OCI-M2 (cell line): ENCODE data around the gene CDK2AP2.
"Not testable (repeated sequence)": the region's sequence is repeated elsewhere in the genome, so short reads cannot be mapped to it uniquely, and the experiment has no call there.

Experiments used
- DNase-seq: peaks from one replicate; lab custom pipeline; 2025; ENCODE audit not compliant: unreplicated experiment; lab: John Stamatoyannopoulos, UW

CDK2AP2 gene

DNA sequence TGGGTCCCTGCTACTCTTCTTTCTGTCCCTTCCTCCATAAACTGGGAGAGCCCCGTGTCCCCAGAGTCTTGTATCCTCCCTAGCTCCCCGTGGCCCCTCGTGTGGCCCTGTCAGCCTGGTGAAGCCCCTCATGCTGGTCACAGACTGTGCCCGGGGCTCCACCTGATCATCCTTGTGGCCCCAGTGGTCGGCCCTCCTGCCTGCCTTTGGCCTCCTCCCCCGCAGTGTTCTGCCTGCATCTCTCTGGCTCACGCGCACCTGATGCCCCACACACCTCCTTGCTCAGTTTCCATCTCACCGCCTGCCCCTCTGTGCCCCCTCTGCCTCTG is 16.5 kb upstream of the CDK2AP2 start:
- no peak for DNase-seq

DNA sequence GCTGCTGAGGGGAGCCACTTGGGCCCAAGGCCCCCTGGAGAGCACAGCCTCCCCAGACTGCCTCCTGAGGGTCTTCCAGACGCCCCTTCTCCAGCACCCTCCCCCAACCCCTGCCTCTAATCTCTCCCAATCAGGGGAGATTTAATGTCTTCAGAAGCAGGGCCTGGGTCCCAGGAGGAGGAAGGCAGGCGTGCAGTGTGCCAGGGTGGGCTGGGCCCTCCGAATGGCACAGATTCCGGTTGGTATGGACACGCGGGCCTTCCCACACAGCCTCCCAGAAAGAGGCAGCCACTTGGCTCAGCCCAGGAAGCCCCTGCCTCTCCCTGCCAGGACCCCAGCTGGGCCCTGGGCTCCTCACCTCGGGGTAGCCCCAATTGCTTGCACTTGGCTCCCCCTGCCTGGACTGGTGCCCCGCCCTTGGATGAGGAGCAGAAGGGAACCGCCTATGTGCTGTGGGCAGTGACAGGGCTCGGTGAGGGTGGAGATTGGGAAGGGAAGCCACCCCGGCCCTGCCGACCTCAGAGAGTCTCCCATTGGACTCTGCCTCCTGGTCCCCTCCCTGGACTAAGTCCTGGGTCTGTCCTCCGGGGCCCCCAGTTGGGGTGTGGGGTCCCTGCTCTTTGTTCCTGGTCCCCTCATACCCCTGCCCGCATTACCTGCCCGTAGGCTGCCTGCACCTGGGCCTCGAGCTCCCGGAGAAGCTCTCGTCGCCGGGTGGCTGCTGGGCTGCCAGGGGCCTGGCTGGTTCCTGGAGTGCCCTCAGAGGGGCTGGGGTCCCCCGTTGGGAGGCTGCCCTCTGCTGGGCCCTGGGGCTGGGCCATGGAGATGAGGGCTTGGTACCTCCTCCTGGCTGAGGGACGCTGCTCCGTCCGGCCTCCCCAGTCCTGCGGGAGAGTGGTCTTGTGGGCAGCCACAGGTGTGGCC is 15.9 kb upstream of the CDK2AP2 start:
- DNase-seq, result no peak

DNA sequence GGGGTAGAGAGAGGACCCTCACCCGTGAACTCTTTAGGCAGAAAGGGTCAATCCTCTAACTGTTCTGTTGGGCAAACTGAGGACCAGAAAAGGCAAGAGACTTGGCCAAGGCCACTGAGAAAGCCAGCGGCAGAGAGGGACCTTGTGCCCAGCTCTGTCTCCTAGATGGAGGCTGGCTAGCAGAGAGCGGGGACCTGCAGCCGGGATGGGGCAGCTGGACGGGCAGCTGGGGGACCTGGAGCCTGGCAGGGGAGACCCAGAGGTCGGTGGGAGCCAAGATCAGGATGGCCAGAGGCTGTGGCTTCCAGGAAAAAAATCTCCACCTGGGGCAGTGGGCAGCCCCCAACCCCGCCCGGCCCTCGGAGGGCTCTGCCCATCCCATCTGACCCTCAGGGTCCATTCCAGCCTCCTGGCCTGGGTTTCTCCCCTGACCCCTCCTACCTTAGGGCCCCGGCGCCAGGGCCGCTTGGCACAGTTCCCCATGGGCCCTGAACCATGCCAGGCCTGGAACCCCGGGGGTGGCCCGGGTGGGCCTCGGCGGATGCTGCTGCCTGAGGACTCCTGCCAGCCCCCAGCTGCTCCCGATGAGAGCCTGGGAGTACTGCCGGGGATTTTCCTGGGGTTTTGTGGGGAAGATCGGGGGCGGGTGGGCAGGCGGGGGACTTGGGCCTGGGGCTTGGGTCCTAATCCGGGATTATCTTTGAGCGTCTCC is 15.0 kb upstream of the CDK2AP2 start, which contains the start of gene CABP2:
TSS of gene CABP2 (minus strand) at position 603 of the 712 bp plus-strand sequence. CDS start at position 483, 120 bp downstream.
- no peak for DNase-seq

DNA sequence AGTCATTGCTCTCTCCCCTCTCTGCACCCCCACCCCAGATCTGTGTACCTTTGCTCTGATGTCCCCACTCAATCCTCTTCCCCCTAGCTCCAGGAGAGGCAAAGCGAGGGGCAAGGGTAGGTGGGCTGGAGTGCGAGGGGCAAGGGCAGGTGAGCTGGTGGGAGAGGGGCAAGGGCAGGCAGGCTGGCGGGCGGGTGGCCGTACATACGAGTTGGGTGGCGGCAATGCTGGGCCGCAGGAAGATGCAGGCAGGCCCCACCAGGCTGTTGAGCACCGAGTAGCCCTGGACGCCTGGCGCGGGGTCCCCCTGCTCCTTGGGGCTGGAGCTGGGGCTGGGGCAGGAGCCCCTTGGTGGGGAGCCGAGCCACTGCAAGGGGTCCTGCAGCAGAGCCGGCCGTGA is 14.4 kb upstream of the CDK2AP2 start:
- no peak for DNase-seq

DNA sequence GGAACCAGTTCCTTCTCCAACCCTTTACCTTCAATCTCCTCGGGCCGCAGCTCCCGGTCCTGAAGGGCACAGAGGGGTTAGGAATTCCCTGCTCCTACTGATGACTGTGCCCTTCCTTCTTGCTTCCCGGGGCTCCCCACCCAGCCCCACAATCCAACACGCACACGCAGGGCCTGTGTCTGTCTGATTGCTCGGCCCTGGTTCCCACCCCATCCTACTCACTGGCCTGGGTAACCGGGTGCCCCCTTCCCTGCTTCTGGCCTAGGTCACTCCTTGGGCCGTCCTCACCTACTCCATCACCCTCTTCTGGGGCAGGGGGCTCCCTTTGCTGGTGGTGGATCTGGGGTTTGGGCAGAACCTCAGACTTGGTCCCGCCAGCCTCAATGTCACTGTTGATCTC is 14.0 kb upstream of the CDK2AP2 start:
- DNase-seq, result no peak

DNA sequence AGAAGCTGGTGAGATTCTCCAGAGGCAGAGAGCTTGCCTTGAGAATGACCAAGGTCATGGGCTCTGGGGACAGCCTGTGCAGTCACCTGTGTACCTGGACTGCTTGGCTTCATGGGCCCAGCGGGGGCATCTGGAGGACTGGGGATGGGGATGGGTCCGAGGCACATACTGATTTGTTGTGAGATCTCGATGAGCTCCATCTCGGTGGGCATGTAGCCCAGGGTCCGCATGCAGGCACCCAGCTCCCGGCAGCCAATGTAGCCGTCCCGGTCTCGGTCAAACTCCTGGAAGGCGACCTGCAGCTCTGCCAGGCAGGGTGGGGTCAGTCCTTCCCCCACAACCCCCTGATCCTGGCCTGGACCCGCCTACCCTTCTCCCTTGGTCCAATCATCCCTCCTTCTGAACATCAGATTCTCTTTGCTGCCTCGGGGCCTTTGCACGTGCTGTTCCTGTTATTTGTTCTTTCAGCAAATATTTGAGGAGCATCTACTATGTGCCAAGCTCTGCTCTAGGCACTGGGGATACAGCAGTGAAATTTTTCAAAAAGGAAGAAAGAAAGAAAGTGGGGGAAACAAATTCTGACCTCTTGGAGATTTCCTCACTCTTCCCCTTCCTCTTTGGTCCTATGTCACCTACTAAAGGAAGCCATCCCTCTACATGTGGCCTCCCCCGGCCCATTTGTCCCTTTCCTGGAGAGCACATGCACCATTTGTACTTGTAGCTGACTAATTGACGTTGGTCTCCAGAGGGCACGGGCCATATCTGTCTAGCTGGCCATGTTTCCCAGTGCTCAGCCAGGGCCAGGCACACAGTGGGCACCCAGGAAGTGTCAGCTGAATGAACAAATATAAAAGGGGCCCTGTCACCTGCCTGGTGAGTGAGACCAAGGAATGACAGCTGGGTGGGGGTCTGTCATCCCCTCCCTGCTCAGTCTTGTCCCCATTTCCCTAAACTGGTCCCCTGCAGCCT is 13.2 kb upstream of the CDK2AP2 start:
- no peak for DNase-seq

DNA sequence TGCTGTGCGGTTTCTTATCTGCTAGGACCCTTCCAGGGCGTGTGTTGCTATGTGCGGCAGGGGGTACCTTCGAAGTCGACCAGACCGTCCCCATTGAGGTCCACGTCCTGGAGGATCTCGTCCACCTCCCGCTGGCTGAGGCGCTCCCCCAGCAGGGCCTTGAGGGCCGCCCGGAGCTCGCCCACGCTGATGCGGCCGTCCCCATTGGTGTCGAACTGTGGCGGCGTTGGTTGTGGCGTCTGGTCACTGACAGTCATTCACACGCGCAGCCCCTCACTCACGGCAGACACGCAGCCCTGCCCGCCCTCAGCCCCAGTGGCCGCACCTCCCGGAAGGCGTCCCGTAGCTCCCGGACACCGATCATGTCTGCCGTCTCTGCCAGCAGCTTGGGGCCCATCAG is 11.8 kb upstream of the CDK2AP2 start:
- no peak for DNase-seq

DNA sequence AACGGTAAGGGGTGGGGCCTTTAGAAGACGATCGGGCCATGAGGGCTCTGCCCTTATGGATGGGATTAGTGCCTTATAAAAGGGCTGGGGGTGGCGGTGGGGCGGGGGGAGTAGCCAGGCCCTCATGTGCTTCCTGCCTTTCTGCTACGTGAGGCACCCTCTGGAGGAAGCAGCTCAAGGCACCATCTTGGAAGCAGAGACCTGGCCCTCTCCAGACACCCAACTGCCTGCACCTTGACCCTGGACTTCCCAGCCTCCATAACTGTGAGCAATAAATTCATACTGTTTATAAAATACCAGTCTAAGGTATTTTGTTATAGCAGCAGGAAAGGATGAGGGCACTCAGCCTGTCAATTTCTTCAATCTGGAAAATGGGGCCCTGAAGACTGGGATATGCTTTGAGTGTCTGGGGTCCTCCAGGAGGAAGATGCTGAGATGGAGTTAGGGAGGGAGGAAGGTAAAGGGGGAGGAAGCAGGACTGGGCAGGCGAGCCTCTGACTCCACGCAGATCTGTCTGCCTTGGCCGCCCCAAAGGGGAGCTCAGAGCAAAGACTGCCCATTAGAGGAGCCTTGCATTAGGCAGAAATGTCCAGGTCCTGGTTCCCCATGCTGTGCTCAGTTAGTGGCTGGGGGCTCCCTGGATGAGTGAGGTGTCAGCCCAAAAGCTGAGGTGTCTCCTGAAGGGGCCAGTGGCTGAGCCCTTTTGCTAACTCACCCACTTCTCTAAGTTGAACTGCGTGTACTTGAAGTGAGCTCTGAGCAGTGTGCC is 10.0 kb upstream of the CDK2AP2 start:
- no peak for DNase-seq

DNA sequence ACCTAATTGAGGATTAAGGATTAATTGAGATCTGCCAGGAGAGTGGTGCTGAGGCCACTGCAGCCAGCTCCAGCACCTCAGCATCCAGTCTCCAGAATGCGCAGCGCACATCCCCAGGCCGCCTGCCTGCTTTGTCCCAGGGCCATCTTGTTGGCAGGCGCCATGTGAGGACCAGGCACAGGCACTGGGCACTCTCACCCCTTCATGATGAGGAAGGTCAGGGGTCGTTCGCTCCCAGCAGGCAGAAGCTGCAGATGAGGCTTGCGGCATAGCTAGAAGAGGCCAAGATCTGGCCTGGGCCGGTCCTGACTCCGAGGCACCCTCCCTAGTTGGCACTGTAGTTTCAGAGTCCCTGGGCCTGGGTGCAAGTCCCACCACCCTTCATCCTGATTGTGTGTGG is 8.8 kb upstream of the CDK2AP2 start:
- DNase-seq, result no peak

DNA sequence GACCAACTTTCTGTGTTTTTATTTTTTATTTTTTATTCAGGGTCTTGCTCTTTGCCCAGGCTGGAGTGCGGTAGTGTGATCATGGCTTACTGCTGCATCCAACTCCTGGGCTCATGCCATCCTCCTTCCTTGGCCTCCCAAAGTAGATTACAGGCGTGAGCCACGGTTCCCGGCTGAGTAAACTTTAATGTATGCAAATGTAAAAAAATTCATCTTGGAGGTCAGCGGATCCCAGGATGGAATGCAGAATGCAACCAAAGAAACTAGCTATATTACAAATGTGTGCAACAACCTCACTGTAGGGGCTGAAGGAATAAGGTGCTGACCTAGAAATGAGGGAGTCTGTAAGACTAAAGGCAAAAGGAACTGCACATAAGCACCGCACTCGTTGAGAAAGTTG is 6.2 kb upstream of the CDK2AP2 start:
- no peak for DNase-seq

DNA sequence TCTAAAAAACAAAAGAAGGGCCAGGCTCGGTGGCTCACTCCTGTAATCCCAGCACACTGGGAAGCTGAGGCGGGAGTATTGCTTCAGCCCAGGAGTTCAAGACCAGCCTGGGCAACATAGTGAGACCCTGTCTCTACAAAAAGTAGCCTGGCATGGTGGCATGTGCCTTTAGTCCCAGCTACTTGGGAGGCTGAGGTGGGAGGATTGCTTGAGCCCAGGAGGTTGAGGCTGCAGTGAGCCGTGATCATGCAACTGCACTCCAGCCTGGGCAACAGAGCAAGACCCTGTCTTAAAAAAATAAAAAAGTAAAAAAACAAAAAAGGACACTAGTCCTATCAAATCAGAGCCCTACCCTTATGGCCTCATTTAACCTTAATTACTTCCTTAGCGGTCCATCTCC is 3.6 kb upstream of the CDK2AP2 start:
- not testable (repeated sequence) for DNase-seq

DNA sequence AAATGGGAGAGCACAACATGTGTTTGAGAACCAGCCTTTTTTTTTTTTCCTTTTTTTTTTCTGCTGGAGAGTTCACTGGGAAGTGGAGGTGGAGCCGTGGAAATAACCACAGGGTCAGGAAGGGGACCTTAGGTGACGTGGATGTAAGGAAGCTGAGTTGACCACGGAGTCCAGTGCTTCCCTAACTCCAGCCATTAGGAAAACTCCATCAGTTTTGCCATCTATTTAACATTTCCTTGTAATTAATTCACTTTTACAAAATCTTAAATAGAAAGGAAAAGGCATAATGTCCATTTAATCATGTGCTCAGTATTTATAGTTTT is 2.0 kb upstream of the CDK2AP2 start:
- no peak for DNase-seq

DNA sequence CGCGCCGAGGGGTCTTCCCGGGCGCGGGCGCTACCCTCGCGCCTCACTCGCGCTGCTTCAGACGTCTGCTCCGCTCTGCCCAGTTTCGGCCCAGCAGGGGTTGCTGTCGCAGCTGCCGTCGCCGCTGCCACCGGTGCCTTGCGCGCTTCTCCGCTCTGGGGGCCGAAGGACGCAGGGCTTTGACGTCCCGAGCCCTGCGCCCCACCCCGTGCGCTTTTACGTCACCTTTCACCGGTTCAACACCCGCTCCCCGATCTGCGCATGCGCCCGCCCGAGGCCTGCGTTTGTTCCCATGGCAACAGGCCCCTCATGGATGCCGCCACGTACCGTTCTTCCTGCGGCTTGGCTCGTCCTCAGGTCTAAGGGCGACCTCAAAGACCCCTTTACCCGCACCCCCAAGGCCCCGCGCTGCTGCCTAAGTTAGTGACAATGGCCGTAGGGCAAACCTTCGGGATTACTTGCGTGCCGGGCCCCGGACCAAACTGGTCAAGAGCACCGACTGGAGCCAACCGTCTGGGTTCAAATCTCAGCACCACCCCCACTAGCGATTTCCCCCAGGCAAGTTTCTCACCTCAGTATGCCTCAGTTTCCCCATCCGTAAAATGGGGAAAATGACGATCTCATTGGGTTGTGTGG is 642 bp upstream of the CDK2AP2 start:
- peak; percentile 47 for DNase-seq

DNA sequence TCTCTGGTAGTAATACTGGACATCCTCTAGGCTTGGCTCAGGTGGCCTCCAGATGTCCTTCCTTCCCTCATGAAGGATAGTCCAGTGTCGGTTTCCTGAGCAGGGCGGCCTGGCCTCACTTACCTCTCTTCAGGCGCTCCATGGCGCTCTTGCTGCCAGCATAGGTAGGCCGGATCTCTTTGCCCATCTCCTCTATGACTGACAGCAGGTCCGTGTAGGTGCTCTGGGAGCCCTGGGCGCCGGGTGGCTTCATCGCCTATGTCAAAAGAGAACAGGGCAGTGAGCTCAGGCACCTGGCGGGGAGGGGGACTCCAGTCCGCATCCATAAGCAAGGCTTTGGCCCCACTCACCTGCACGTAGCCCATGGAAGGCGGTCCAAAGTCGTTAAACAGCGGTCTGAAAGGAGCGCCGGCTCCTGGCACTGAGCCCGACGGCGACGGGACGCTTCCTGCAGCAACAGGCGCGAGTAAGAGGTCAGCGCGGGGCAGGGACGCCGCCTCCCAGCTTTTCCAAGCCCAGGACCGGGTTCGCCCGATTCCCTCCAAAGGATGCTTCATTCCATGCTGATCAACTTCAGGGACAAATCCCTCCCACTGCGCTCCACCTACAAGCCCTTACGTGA is 609 bp downstream of the CDK2AP2 start:
- no peak for DNase-seq

DNA sequence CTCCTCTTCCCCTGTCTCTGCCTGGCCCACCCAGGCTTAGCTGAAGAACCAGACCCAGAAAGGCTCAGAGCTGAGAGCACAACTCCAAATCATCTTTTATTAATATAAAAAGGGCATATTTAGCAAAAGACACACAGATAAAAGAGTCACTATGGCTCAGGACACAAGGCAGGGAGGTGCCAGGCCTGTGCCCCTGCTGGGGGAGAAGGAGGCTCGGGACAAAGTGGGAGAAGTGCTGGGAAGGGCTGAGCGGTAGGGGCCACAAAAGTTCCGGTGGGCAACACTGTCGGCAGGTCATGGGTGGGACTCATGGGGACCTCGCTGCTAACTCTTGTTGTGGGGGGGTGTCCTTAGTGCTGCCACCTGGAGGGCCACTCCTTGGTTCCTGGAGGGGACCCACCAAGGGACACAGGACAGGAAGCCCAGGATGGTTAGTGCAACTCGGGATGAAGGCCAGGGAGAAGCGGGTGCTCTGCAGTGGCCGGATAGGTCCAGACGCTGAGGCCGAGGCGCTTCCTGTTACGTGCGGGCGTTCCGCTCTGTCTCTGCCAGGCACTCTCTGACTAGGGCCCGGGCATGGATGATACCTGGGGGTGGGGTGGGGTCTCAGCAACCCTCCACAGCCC is 1.4 kb downstream of the CDK2AP2 start:
- no peak for DNase-seq

DNA sequence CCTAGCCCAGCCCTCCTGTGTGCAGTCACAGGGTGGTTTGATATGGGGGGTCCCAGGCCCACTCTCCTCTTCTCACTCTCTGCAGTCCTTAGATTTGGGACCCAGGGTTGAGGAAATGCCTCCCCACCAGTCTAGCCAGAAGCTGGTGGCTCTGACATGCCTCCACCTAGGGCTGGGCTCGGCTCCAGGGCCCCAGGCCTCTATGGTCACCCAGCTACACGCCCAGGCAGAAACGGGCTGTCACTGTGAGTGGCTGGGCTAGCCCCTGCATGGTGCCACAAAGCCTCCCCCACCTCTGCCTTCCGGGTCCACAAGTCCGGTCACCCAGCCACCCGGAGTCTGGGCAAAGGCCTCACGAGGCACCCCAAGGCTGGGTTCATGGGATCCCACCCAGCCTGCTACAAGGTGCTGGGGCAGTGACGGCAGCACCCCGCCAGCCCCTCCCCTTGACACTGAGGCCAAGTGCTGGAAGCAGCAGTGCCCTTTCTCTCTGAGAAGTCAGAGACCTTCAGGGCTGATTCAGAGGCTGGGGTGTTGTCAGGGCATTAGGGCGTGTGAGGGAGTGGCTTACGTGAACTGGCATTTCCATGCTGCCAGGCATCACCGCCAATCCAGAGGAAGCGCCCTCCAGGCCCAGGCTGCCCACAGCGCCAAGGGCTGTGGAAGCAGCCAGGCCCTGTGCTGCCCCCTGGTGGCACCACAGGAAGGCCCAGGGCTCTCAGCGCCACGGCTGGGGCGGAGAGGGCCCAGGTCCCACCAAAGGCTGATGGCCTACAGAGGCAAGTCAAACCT is 2.2 kb downstream of the CDK2AP2 start:
- DNase-seq, result peak; percentile 29

DNA sequence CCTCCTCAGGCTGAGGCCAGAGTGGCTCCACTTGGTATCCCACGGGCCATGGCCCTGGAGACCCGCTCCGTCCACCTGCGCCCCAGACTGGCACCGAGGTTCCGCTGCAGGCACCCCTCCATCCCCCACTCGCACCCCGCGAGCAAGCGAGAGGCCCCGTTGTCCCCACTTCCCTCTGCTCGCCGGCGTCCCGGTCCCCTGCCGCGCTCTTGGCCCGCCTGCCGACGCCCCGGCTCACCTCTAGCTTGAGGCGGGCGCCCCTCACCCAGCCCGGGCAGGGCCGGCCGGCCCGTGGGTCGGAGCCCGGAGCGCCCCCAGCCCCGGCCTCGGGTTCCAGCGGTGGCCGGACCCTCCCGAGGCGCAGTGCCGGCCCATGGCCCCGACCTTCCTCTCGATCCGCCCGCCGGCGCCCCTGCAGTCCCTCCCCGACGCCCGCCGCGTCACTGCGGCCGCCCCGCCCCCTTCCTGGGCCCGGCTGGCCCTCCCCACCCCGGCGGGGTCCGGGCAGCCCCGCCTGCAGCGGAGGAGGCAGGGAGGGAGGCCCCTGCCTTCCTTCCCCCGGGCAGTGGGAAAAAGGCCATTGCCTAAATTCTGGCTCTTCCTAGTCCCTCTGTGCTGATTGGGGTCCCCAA is 2.9 kb downstream of the CDK2AP2 start, which contains the start of gene PITPNM1:
TSS of gene PITPNM1 (minus strand) at position 414 of the 632 bp plus-strand sequence. CDS start 1,183 bp downstream, outside the sequence.
- peak; percentile 29 for DNase-seq
